GM12892 (cell line): ENCODE data around the gene TSC1.

Source experiments
- POLR2A ChIP-seq: IDR thresholded peaks from 2 replicates; pipeline ENCODE4 v1.6.1; 2011; ENCODE audit warnings: low read depth, low read length, control low read depth
- TAF1 ChIP-seq: IDR thresholded peaks from 2 replicates; pipeline ENCODE4 v1.6.1; 2011; ENCODE audit warnings: low read depth, mild to moderate bottlenecking, control low read depth, low read length, borderline replicate concordance

DNA sequence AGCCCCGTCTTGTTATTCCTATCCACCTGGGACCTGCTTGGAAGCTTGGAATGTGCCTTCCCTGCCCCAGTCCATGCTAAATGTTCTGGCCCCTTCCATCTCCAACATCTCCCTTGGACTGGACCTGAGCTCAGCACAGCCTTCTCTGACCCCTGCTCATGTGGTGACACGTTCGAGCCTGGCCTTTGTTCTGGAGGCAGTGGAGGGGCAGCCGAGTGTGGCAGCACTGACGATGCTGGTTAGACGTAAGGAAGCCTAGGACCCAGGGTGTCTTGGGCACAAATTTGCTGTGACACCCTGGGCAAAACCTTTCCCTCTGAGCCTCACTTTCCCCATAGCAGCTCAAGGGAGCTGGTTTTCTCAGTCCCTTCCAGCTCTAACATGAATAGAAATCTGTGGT is 61.8 kb downstream of the TSC1 start:
- no peak for TF ChIP-seq POLR2A
- no peak for TF ChIP-seq TAF1
